GM12801 (cell line): Measurements from ENCODE around the gene TMED9.

Experiments used
- CTCF ChIP-seq: IDR thresholded peaks from one replicate; pipeline ENCODE4 v1.5.1; 2011; ENCODE audit warnings: control low read depth; ENCODE audit not compliant: insufficient read length; ENCODE audit errors: extremely low read depth

Gene TMED9

GRCh38 chr5:177552839-177553455 lies 39.1 kb upstream of the TMED9 start:
- no peak for TF ChIP-seq CTCF

DNA sequence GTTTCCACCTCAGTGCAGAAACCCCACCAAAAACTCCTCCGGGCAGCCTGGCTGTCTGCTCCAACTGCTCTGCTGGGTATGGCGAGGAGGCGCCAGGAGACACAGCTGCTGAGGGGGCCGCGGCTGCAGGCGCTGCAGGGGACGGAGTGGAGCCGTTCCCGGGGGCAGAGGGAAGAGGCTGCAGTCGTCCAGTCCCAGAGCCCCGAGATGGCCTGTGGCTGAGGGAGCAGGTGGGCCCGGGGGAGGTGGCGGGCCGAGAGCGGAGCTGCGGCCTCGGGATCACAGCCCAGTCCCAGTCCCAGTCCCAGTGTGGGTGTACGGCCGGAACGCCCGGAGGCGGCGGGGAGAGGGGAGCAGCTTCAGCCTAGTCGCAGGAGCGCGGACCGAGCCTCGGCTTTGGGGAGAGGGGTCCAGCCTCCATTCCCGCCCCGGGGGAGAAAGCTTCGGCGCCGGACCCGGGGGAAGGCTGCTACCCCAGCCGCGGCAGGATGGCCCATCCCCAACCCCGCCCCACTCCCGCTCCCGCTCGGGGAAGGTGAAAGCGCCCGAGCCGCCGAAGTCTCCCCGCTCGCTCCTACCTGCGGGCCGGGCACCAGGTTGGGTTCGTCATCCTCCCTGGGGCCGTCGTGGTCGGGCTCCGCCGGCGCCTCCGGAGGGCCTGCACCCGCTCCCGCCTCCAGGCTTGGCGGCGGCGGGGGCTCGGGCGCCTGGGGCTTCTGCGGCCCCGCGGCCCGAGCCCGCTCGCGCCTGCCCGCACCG lies 38.2 kb upstream of the TMED9 start:
- TF ChIP-seq CTCF = no peak

- TF ChIP-seq CTCF = no peak
Measured at GRCh38 chr5:177554474-177555111, 37.4 kb upstream of the TMED9 start, which contains the start of gene FAM193B. Gene FAM193B (minus strand): TSS chr5:177554563. CDS start chr5:177554458, 105 bp downstream.

DNA sequence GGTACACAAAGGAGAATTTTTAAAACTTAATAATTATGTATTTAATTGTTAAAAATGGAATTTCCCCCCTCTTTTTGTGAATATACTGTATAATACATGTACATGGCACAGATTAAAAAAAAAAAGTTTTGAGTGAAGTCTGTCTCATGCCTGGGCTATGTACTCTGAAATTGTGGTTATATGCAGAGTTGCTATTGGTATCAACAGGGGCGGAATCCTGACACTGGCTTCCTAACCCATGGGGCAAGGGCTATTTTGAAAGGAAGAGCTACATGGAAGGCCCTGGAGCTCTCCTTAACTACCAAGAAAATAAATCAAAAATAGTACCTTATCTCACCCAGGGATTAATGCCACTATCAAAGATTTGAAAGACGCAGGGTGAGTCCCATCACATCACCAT lies 36.8 kb upstream of the TMED9 start:
- TF ChIP-seq CTCF = no peak

DNA sequence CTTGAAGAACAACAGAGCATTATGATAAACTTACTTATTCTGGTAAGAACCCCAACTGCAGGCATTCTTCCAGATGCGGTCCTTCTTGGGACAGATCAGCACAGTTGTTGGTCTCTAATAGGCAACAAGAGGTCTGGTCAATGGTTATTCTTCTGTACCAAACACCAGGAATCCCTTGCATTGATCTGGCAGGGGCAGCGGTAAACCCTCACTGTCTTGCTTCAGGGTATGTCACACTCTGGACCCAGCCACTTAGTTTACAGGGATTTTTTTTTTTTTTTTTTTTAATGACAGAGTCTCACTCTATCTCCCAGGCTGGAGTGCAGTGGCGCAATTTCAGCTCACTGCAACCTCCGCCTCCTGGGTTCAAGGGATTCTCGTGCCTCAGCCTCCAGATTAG lies 36.3 kb upstream of the TMED9 start:
- TF ChIP-seq CTCF = no peak

DNA sequence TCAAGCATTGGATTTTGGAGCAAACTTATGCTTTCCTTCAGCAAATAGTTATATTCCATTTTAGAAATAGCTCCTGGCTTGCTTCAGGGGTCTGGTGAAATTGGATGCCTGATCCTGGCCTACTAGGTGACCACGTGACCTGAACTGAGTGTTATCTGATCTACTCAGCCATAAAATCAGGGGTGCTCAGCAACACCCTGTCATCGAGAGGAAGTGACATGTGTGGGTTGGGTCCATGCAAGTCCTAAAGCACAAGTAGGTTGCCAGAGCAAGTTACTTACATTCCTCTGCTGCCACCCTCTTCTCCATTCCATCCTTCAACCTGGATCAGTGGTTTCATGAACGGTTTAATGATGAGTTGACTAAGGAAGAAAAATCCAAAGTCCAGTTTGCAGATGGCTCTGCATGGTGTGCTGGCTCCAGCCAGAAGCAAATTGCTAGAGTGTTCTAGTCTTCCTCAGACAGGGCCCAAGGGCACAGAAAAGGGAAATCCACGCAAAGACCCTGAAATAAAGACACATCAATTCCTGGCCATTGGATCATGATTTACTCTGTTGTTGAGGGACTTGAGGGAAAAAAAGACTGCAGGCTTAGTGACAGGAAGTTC lies 34.9 kb upstream of the TMED9 start:
- TF ChIP-seq CTCF = no peak

GRCh38 chr5:177557796-177558195 lies 34.2 kb upstream of the TMED9 start:
- no peak for TF ChIP-seq CTCF
